HG03354 (cell line): ENCODE data around the gene ZPR1.

Experiments used
- ATAC-seq: cut with Tn5 transposase; IDR thresholded peaks from one replicate; pipeline ENCODE4 v1.9.1; 2021; ENCODE audit warnings: mild to moderate bottlenecking; ENCODE audit not compliant: unreplicated experiment, poor library complexity, severe bottlenecking

Gene ZPR1

DNA sequence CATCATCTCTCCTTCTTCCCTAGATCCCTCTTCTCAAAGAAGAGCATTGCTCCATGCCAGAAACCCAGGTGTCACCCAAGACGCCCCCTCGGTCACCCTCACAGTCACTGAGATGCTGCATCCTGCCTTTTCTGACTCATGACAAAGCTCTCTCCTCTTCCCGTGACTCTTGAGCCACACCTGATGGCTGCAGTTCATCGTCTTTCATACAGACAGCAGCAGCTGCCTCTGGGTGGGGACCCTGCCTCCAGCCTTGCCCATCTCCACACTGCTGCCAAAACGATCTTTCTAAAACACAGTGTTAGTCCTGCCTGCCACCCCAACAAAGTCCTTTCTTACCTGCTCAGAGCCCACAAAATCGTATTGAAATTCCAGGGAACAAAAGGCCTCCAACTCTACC is 59.8 kb downstream of the ZPR1 start:
- no peak for ATAC-seq

DNA sequence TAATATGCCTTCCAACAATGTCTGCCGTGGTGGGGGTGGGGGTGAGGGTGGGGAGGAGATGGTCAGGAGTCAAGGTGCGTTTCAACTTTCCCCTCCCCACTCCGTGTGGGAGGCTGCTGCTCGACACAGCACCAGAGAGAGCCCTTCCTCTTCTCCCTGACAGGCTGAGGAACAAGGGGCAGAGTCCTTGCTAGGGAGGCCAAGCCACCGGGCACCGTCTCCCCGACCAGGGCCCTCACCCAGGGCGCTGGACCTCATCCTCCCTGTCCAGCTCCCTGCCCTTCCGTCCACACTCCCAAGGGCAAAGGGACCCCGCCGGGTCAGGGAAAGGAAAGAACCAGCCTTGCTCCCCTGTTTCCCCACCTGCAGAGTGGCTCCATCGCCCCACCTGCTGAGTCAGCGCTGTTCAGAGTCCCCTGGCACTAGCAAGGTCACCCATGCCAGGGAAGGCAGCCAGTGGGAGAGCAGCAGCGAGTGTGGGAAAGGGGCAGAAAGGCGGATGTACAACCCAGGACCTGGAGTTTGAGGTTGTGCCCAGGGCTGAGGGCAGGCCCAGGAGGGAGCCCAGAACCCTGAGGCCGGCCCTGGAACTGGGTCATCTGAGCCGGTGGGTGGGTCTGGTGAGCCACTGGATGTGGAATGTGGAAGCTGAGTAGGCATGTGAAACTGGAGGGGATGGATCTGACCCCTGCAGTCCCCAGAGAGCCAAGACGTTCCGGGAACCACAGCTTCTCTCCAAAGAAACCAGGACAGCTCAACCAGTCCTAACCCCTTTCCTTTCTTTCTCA is 62.2 kb downstream of the ZPR1 start:
- ATAC-seq, result no peak

DNA sequence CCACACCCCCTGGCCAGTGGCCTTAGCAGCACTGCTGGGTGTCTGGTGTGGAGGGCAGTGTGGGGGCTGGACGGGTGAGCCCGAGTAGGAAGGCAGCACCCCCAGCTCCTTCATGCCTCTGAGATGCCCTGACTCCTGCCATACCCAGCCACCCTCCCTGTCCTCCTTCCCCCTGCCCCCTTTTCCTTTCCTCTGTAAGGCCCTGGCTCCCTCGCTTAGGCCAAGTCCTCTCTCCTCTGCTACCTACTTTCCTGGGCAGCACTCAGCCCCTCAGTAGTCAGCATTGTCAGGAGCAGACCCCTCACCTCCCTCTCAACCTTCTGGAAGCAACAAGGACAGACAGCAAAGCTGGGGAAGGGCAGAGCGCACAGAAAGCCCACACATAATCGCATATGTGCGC is 63.0 kb downstream of the ZPR1 start:
- no peak for ATAC-seq
